Prostate gland (tissue), 2 donors: ENCODE results near the gene GADD45G.

Source experiments
- POLR2A ChIP-seq: fragments of 450-650 bp; IDR thresholded peaks from one replicate; pipeline ENCODE4 v1.6.1; 2016; ENCODE audit warnings: antibody characterized with exemption, mild to moderate bottlenecking
- POLR2AphosphoS5 ChIP-seq: sonication (generic); formaldehyde crosslinking; IDR thresholded peaks from one replicate; pipeline ENCODE4 v1.6.1; 2017; ENCODE audit warnings: antibody characterized with exemption
- TF ChIP-seq, protein P1 (sequence below), 4 experiments: fragments of 200-600 bp in 2 of 4; fragments of 450-650 bp in 2 of 4; sonication (generic) in 2 of 4; IDR thresholded peaks; 1 replicate in 3 of 4; 2 replicates in 1 of 4; pipeline ENCODE4 v1.5.1; 2016 to 2019; ENCODE audit warnings: antibody characterized with exemption in 4 of 4, mild to moderate bottlenecking in 2 of 4, moderate library complexity in 2 of 4

- peak; percentile 97 for TF ChIP-seq POLR2A
- TF ChIP-seq, protein P1, sequence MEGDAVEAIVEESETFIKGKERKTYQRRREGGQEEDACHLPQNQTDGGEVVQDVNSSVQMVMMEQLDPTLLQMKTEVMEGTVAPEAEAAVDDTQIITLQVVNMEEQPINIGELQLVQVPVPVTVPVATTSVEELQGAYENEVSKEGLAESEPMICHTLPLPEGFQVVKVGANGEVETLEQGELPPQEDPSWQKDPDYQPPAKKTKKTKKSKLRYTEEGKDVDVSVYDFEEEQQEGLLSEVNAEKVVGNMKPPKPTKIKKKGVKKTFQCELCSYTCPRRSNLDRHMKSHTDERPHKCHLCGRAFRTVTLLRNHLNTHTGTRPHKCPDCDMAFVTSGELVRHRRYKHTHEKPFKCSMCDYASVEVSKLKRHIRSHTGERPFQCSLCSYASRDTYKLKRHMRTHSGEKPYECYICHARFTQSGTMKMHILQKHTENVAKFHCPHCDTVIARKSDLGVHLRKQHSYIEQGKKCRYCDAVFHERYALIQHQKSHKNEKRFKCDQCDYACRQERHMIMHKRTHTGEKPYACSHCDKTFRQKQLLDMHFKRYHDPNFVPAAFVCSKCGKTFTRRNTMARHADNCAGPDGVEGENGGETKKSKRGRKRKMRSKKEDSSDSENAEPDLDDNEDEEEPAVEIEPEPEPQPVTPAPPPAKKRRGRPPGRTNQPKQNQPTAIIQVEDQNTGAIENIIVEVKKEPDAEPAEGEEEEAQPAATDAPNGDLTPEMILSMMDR (IDR thresholded peaks at IDR 0.05), result peak in 2 of 4 experiments; percentile 20 to 53
- peak; percentile 95 for TF ChIP-seq POLR2AphosphoS5
Measured at GRCh38 chr9:89604729-89605464, at the start of gene GADD45G.
